ENCODE results near the gene PCSK7. TPM values are rescaled to one million over a fixed set of nuclear protein-coding genes. Genes with fewer than 3 reads are reported as not detected.
A peak's percentile ranks its signal among the peaks of the same experiment; 100 is the strongest.

Gene PCSK7, protein sequence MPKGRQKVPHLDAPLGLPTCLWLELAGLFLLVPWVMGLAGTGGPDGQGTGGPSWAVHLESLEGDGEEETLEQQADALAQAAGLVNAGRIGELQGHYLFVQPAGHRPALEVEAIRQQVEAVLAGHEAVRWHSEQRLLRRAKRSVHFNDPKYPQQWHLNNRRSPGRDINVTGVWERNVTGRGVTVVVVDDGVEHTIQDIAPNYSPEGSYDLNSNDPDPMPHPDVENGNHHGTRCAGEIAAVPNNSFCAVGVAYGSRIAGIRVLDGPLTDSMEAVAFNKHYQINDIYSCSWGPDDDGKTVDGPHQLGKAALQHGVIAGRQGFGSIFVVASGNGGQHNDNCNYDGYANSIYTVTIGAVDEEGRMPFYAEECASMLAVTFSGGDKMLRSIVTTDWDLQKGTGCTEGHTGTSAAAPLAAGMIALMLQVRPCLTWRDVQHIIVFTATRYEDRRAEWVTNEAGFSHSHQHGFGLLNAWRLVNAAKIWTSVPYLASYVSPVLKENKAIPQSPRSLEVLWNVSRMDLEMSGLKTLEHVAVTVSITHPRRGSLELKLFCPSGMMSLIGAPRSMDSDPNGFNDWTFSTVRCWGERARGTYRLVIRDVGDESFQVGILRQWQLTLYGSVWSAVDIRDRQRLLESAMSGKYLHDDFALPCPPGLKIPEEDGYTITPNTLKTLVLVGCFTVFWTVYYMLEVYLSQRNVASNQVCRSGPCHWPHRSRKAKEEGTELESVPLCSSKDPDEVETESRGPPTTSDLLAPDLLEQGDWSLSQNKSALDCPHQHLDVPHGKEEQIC
- 100 to 1,000 TPM in 1 of 4 donors, 10 to 100 TPM in 3; 56.7 to 113 (median 73.3) TPM for total RNA-seq

DNA sequence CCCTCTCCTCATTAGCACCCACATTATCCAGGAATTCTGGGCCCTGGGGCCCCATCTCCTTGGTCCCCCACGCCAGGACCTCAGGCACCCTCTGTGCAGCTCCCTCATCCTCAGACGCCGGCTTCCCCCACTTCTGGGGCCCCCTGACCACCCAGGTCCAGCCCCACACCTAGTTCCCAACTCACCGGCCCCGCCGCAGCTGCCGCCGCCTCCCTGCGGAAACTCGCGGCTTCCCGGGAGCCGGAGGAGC is at the start of gene PCSK7:
PCSK7 (minus strand) TSS at position 232 of the 250 bp plus-strand sequence. CDS start 2,229 bp downstream, outside the sequence.
- H3K4me3 ChIP-seq, result peak within 1 kb of the TSS; percentile 92
- H3K4me1 ChIP-seq, result peaks cover 41% of the 10 kb centered on the region
- DNase-seq (ENCODE audit: low spot score in 2 of 2), result peak; percentile 86 to 90
- TF ChIP-seq, protein P1, sequence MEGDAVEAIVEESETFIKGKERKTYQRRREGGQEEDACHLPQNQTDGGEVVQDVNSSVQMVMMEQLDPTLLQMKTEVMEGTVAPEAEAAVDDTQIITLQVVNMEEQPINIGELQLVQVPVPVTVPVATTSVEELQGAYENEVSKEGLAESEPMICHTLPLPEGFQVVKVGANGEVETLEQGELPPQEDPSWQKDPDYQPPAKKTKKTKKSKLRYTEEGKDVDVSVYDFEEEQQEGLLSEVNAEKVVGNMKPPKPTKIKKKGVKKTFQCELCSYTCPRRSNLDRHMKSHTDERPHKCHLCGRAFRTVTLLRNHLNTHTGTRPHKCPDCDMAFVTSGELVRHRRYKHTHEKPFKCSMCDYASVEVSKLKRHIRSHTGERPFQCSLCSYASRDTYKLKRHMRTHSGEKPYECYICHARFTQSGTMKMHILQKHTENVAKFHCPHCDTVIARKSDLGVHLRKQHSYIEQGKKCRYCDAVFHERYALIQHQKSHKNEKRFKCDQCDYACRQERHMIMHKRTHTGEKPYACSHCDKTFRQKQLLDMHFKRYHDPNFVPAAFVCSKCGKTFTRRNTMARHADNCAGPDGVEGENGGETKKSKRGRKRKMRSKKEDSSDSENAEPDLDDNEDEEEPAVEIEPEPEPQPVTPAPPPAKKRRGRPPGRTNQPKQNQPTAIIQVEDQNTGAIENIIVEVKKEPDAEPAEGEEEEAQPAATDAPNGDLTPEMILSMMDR (IDR thresholded peaks at IDR 0.05), result no peak
- TF ChIP-seq EP300 (IDR thresholded peaks at IDR 0.05), result no peak
- H3K27me3 ChIP-seq, result no peaks in the 10 kb centered on the region
- peak within 1 kb of the TSS; percentile 95 for H3K27ac ChIP-seq
- H3K9me3 ChIP-seq, result no peaks in the 10 kb centered on the region
- 0% methylated on average over 12 of the region's 13 CpGs for WGBS
- peaks cover 34% of the 10 kb centered on the region for H3K36me3 ChIP-seq

DNA sequence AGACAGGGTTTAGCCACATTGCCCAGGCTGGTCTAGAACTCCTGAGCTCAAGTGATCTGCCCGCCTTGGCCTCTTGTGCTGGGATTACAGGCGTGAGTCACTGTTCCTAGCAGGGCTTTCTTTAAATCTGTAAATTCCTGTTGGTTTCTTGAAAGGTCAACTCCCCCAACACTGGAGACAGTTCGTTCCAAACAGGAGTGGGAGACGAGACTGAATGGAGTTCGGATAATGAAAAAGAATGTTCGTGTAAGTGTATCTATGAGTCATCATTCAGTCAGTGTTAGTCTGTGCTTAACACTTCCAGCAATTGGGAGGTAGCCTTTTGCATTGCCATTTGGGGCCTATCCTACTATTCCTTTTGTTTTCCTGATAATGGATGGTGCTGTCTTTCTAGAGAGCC is 49.3 kb upstream of the PCSK7 start:
- DNase-seq (ENCODE audit: low spot score in 2 of 2), result no peak
- Histone ChIP-seq H3K4me1 (no peaks in the 10 kb centered on the region), H3K36me3 (peaks cover 58% of the 10 kb centered on the region), H3K4me3 (no peak overlapping the region), H3K27me3 (no peaks in the 10 kb centered on the region), H3K9me3 (no peaks in the 10 kb centered on the region), H3K27ac (no peak overlapping the region)
- WGBS, result 85% methylated on average over 6 of the region's 6 CpGs
- TF ChIP-seq POLR2A (IDR thresholded peaks at IDR 0.05) (no peak), POLR2AphosphoS5 (IDR thresholded peaks at IDR 0.05) (no peak), EP300 (IDR thresholded peaks at IDR 0.05) (no peak)
- TF ChIP-seq, protein P1 (IDR thresholded peaks at IDR 0.05), result no peak

DNA sequence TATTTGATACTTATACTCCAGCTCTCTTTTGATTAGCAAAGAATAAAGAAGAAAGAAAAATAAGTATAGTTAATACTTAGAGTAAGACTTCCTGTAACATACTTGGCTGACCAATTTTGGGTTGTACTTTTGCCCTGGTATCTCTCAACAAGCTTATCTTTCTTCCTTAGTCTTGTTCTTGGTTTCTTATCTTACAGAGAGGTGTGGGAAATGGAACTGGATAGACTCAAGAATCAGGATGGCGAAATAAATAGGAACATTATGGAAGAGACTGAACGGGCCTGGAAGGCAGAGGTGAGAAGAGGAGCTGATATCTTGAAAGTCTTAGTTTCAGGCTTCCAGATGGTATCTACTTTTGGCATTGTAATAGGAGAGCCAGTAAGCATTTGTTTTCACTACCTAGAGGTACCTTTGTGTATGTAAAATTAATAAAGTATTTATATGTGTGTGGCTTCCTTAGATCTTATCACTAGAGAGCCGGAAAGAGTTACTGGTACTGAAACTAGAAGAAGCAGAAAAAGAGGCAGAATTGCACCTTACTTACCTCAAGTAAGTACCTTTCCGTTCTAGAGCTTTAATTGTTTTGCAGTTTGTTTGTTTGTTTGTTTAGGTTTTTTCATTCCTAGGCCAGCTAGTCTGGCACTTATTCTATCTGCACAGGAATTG is 48.0 kb upstream of the PCSK7 start:
- no peaks in the 10 kb centered on the region for H3K4me1 ChIP-seq
- H3K27me3 ChIP-seq, result no peaks in the 10 kb centered on the region
- no peak overlapping the region for H3K27ac ChIP-seq
- no peaks in the 10 kb centered on the region for H3K9me3 ChIP-seq
- no peak for TF ChIP-seq EP300 (IDR thresholded peaks at IDR 0.05)
- TF ChIP-seq POLR2A (IDR thresholded peaks at IDR 0.05), result no peak
- no peak for TF ChIP-seq POLR2AphosphoS5 (IDR thresholded peaks at IDR 0.05)
- TF ChIP-seq, protein P1 (IDR thresholded peaks at IDR 0.05), result no peak
- H3K4me3 ChIP-seq, result no peak overlapping the region
- peaks cover 50% of the 10 kb centered on the region for H3K36me3 ChIP-seq
- WGBS, result 79% methylated on average over 4 of the region's 4 CpGs
- no peak for DNase-seq (ENCODE audit: low spot score in 2 of 2)

DNA sequence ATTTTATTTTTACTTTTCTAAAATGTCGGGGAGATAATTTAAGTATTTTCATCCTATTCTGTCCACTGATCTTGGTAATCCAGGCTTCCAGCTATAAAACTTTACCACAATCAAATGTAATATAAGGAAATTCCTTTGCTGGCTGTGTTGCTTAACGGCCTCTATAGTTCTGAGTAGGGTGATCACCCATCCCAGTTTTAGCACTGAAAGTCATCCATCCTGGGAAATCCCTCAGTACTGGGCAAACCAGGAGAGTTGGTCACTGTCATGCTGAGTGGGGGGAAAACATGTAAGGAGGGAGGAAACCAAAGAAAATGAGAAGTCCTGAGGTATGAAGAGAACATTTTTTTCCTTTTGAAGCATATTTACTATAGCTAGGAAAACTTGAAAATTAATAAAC is 46.5 kb upstream of the PCSK7 start:
- Histone ChIP-seq H3K4me3 (no peak overlapping the region), H3K27me3 (no peaks in the 10 kb centered on the region), H3K9me3 (no peaks in the 10 kb centered on the region), H3K4me1 (no peaks in the 10 kb centered on the region), H3K36me3 (peaks cover 35% of the 10 kb centered on the region), H3K27ac (no peak overlapping the region)
- no peak for TF ChIP-seq POLR2A (IDR thresholded peaks at IDR 0.05)
- TF ChIP-seq EP300 (IDR thresholded peaks at IDR 0.05), result no peak
- TF ChIP-seq POLR2AphosphoS5 (IDR thresholded peaks at IDR 0.05), result no peak
- TF ChIP-seq, protein P1 (IDR thresholded peaks at IDR 0.05), result no peak
- 93% methylated on average over 2 of the region's 2 CpGs for whole genome bisulfite sequencing
- DNase-seq (ENCODE audit: low spot score in 2 of 2), result no peak
